ENCODE measurements around the gene SLC12A7. TPM values are rescaled to one million over a fixed set of nuclear protein-coding genes. Genes with fewer than 3 reads are reported as not detected.

The SLC12A7 gene
- total and polyA plus RNA-seq, 9 of the 15 experiments (the other 6 are each of a cell fraction or from before 2014, with no cell fraction given) = 0.01 to 3.1 (median 0.56) TPM

DNA sequence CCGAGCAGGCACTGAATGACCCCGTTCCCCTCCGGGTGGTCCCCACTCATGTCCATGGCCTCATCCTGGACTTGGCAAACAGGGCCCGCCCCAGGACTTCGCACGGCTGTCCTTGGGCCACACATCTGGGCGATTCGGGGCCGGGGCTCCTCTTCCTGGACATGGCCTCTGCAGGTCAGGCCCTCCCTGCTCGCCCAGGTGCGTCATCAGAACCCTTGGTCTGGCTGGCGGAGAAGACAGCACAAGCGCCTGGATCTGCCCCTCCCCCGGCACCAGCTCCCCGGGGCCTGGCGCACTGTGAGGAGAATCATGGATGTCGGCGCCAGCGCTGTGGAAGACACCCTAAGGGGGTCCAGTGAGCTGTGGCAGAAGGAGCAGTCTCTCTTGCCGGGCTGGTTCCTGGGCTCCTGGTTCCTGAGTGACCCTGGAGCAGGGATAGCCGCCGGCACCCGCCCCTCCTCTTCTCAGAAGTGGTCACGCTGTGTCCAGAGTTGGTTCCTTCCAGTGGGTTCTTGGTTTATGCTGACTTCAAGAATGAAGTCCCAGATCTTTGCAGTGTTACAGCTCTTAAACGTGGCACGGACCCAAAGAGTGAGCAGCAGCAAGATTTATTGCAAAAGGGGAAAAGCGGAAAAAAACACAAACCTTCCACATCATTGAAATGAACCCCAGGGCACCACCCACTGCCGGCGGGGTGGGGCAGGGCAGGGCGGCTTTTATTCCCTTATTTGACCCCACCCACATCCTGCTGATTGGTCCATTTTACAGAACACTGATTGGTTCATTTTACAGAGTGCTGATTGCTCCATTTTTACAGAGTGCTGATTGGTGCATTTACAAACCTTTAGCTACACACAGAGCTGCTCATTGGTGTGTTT, 25.9 kb upstream of the SLC12A7 start:
- Histone ChIP-seq H3K79me2 (ENCODE audit: control insufficient read depth, insufficient read depth, low read length) (no peaks in the 10 kb centered on the region), H3K4me3 (no peak overlapping the region), H3K27me3 (ENCODE audit: control insufficient read depth in 2 of 2, insufficient read depth in 2 of 2, low read length in 2 of 2) (peaks cover 18 to 77% of the 10 kb centered on the region in 2 experiments), H4K20me1 (replicated peaks; ENCODE audit: control insufficient read depth, insufficient read depth, low read length) (no peaks in the 10 kb centered on the region; the same call in 1 of the 2 replicates), H3K4me1 (replicated peaks in 1 of 2; ENCODE audit: control insufficient read depth in 2 of 2, insufficient read depth in 2 of 2, low read length in 2 of 2) (peaks cover 0 to 35% of the 10 kb centered on the region in 2 experiments; a peak in 2 of 5 replicates), H3K9me1 (ENCODE audit: control insufficient read depth, insufficient read depth, low read length) (no peaks in the 10 kb centered on the region), H3K9me3 (replicated peaks; ENCODE audit: control insufficient read depth, insufficient read depth, low read depth, low read length) (no peaks in the 10 kb centered on the region), H3K9ac (ENCODE audit: insufficient read depth in 1 of 2, low read depth in 2 of 2, low read length in 2 of 2) (no peak overlapping the region), H3K27ac (ENCODE audit: extremely low read depth, low read depth, low read length) (no peak overlapping the region), H3K4me2 (ENCODE audit: insufficient read depth, low read length) (no peak overlapping the region), H3K36me3 (ENCODE audit: control insufficient read depth, insufficient read depth, low read length) (no peaks in the 10 kb centered on the region), H2AFZ (ENCODE audit: low read depth, low read length) (no peak overlapping the region)
- ATAC-seq (peak; percentile 79), FAIRE-seq (peak; percentile 79), DNase-seq (ENCODE audit: extremely low read depth in 1 of 4, low spot score in 3 of 4) (peak in 1 of 4 experiments; percentile 28)
- 22% methylated on average over 30 of the region's 30 CpGs for WGBS (ENCODE audit: insufficient coverage, low coverage, missing lambda C conversion rate)
- ChIA-PET POLR2A (interaction anchor here (0.8 to 0.9 kb wide), 3 partner anchors 20 to 147 kb away, joined by 3 to 4 read pairs (median 4); no protein-coding TSS in a partner anchor), CTCF (ENCODE audit: low intra/inter-chr PET ratio) (no interaction called here)
- intact Hi-C loops (cut with micrococcal nuclease) = no loop called here
- in situ Hi-C loops (cut with MboI) = no loop called here
- no TSS peak for BruUV-seq (replicated peaks)
- no peak for TF ChIP-seq ZFP30 (CRISPR knock-in tag; IDR thresholded peaks at IDR 0.05; ENCODE audit: borderline replicate concordance)
- no peak for TF ChIP-seq WHSC1 (IDR thresholded peaks at IDR 0.05; ENCODE audit: low read length)
- no peak for TF ChIP-seq NONO (IDR thresholded peaks at IDR 0.05; ENCODE audit: low read depth in 2 of 2, low read length in 1 of 2)
- peak in 1 of 2 experiments; percentile 29; a peak in 1 of 4 replicates for TF ChIP-seq NRF1 (conservative IDR thresholded peaks at IDR 0.05 in 1 of 2, IDR thresholded peaks at IDR 0.05 in 1 of 2)
- peak; percentile 66 for TF ChIP-seq C11orf30 (IDR thresholded peaks at IDR 0.05; ENCODE audit: low read depth)
- TF ChIP-seq, protein P1, sequence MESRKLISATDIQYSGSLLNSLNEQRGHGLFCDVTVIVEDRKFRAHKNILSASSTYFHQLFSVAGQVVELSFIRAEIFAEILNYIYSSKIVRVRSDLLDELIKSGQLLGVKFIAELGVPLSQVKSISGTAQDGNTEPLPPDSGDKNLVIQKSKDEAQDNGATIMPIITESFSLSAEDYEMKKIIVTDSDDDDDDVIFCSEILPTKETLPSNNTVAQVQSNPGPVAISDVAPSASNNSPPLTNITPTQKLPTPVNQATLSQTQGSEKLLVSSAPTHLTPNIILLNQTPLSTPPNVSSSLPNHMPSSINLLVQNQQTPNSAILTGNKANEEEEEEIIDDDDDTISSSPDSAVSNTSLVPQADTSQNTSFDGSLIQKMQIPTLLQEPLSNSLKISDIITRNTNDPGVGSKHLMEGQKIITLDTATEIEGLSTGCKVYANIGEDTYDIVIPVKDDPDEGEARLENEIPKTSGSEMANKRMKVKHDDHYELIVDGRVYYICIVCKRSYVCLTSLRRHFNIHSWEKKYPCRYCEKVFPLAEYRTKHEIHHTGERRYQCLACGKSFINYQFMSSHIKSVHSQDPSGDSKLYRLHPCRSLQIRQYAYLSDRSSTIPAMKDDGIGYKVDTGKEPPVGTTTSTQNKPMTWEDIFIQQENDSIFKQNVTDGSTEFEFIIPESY (CRISPR knock-in tag; IDR thresholded peaks at IDR 0.05) = peak; percentile 47; the same call in 1 of the 2 replicates
- TF ChIP-seq SP1 (CRISPR knock-in tag; IDR thresholded peaks at IDR 0.05) = peak; percentile 38; the same call in 1 of the 2 replicates
- TF ChIP-seq MTA3 (IDR thresholded peaks at IDR 0.05; ENCODE audit: borderline replicate concordance) = peak; percentile 72; the same call in 1 of the 2 replicates
- peak; percentile 5 for TF ChIP-seq MEIS2 (IDR thresholded peaks at IDR 0.05; ENCODE audit: partially characterized antibody)
- TF ChIP-seq CBFA2T3 (IDR thresholded peaks at IDR 0.05) = no peak
- TF ChIP-seq, protein P2, sequence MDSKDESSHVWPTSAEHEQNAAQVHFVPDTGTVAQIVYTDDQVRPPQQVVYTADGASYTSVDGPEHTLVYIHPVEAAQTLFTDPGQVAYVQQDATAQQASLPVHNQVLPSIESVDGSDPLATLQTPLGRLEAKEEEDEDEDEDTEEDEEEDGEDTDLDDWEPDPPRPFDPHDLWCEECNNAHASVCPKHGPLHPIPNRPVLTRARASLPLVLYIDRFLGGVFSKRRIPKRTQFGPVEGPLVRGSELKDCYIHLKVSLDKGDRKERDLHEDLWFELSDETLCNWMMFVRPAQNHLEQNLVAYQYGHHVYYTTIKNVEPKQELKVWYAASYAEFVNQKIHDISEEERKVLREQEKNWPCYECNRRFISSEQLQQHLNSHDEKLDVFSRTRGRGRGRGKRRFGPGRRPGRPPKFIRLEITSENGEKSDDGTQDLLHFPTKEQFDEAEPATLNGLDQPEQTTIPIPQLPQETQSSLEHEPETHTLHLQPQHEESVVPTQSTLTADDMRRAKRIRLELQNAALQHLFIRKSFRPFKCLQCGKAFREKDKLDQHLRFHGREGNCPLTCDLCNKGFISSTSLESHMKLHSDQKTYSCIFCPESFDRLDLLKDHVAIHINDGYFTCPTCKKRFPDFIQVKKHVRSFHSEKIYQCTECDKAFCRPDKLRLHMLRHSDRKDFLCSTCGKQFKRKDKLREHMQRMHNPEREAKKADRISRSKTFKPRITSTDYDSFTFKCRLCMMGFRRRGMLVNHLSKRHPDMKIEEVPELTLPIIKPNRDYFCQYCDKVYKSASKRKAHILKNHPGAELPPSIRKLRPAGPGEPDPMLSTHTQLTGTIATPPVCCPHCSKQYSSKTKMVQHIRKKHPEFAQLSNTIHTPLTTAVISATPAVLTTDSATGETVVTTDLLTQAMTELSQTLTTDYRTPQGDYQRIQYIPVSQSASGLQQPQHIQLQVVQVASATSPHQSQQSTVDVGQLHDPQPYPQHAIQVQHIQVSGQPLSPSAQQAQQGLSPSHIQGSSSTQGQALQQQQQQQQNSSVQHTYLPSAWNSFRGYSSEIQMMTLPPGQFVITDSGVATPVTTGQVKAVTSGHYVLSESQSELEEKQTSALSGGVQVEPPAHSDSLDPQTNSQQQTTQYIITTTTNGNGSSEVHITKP (IDR thresholded peaks at IDR 0.05; ENCODE audit: partially characterized antibody) = peak; percentile 46

Data from K562 (cell line).